ENCODE data around the gene FRG1. TPM values are rescaled to one million over a fixed set of nuclear protein-coding genes. Genes with fewer than 3 reads are reported as not detected.

The FRG1 gene
- 15.0 and 22.0 TPM in 2 replicates for total RNA-seq (ENCODE audit: low replicate concordance)

DNA sequence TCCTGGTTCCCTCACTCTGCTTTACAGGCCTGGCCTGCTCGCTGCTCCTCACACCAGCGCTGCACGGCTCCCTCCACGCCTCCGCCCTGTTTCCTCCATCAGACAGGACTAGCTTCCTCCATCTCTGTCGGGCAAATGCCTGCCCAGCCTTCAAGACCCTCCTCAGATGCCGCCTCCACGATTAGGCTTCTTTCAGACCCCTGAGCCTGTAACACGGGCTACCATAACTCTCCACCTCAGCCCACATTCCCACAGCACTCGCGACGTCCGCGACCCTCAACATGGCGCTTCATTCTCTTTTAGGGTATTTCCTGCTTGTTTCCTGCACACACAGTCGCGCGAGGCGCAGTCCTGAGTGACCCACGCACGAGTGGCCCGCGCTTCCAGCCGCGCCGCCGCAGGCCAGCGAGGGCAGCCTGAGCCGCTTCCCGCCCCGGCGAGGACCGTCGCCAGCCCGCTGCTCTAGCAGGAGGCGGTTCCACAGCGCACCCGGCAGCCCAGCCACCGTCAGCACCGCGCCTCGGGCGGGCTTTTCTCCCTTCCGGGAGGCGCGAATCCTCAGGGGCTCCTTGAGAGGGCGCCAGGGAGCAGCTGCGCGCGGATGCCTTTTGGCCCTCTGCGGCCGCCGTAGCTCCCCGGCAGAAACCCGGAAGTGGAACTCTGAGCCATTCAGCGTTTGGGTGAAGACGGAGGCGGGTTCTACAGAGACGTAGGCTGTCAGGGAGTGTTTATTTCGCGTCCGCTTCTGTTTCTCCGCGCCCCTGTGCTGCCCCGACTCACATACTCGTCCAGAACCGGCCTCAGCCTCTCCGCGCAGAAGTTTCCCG is at the start of gene FRG1:
Gene FRG1 (plus strand): TSS at position 695 of the 827 bp plus-strand sequence. CDS start 138 bp downstream, outside the sequence.

Other genes with a start within 250 kb of the FRG1 start
- not detected in 2 replicates for gene FRG2, start 86.4 kb downstream of the FRG1 start, total RNA-seq (ENCODE audit: low replicate concordance)
- gene DBET, start 123.6 kb downstream of the FRG1 start, total RNA-seq (ENCODE audit: low replicate concordance), result not detected in 2 replicates
- gene DUX4, start 232.9 kb downstream of the FRG1 start, total RNA-seq (ENCODE audit: low replicate concordance), result not detected in 2 replicates